Dedifferentiated amniotic fluid mesenchymal stem cell (primary cell): ENCODE results near the gene CNNM1.

ENCODE experiments used
- DNase-seq: peaks from one replicate; pipeline ENCODE4 v3.0.0-alpha.2; 2016; ENCODE audit errors: extremely low spot score

CNNM1 gene

GRCh38 chr10:99418910-99419624 is 89.9 kb downstream of the CNNM1 start:
- no peak for DNase-seq

GRCh38 chr10:99419688-99420087 is 90.5 kb downstream of the CNNM1 start:
- DNase-seq = no peak

- DNase-seq = no peak
Observed at GRCh38 chr10:99421233-99421739, 92.1 kb downstream of the CNNM1 start.

GRCh38 chr10:99422529-99423096 is 93.5 kb downstream of the CNNM1 start:
- no peak for DNase-seq

GRCh38 chr10:99424656-99425055 is 95.5 kb downstream of the CNNM1 start:
- DNase-seq = no peak

GRCh38 chr10:99425204-99425603 is 96.0 kb downstream of the CNNM1 start:
- no peak for DNase-seq

- DNase-seq = no peak
Observed at GRCh38 chr10:99426689-99427088, 97.5 kb downstream of the CNNM1 start.

GRCh38 chr10:99427566-99428190 is 98.5 kb downstream of the CNNM1 start:
- DNase-seq = no peak

- no peak for DNase-seq
Observed at GRCh38 chr10:99429517-99430095, 100.5 kb downstream of the CNNM1 start.

- DNase-seq = no peak
Observed at GRCh38 chr10:99430116-99430450, 100.9 kb downstream of the CNNM1 start.

GRCh38 chr10:99430451-99431189 is 101.5 kb downstream of the CNNM1 start, which contains the start of gene GOT1:
TSS of gene GOT1 (minus strand) at chr10:99430624. CDS start at chr10:99430565, 59 bp downstream.
- peak; percentile 100 for DNase-seq

GRCh38 chr10:99431190-99431760 is 102.1 kb downstream of the CNNM1 start:
- DNase-seq = peak; percentile 35

GRCh38 chr10:99432047-99432446 is 102.9 kb downstream of the CNNM1 start:
- DNase-seq = no peak

GRCh38 chr10:99432881-99433280 is 103.7 kb downstream of the CNNM1 start:
- no peak for DNase-seq

GRCh38 chr10:99433378-99434020 is 104.3 kb downstream of the CNNM1 start:
- DNase-seq = no peak

GRCh38 chr10:99435986-99436638 is 107.0 kb downstream of the CNNM1 start:
- DNase-seq = peak; percentile 81

- DNase-seq = no peak
Observed at GRCh38 chr10:99438890-99439289, 109.7 kb downstream of the CNNM1 start.

- DNase-seq = no peak
Observed at GRCh38 chr10:99442394-99442793, 113.2 kb downstream of the CNNM1 start.

GRCh38 chr10:99443500-99443899 is 114.3 kb downstream of the CNNM1 start:
- no peak for DNase-seq
